Body of pancreas (tissue), 4 donors: Measurements from ENCODE around the gene LMTK2.

Source experiments
- POLR2A ChIP-seq, 3 donors: fragments of 450-650 bp; IDR thresholded peaks; one replicate each; pipeline ENCODE4 v1.6.1; 2016; ENCODE audit warnings: antibody characterized with exemption in 3 of 3, mild to moderate bottlenecking in 2 of 3
- TF ChIP-seq, protein P1 (sequence below), 7 experiments: fragments of 450-650 bp in 4 of 7; fragments of 200-600 bp in 3 of 7; sonication (generic) in 3 of 7; IDR thresholded peaks; one replicate each; pipeline ENCODE4 v1.5.1; 2016 to 2019; ENCODE audit warnings: antibody characterized with exemption in 7 of 7

DNA sequence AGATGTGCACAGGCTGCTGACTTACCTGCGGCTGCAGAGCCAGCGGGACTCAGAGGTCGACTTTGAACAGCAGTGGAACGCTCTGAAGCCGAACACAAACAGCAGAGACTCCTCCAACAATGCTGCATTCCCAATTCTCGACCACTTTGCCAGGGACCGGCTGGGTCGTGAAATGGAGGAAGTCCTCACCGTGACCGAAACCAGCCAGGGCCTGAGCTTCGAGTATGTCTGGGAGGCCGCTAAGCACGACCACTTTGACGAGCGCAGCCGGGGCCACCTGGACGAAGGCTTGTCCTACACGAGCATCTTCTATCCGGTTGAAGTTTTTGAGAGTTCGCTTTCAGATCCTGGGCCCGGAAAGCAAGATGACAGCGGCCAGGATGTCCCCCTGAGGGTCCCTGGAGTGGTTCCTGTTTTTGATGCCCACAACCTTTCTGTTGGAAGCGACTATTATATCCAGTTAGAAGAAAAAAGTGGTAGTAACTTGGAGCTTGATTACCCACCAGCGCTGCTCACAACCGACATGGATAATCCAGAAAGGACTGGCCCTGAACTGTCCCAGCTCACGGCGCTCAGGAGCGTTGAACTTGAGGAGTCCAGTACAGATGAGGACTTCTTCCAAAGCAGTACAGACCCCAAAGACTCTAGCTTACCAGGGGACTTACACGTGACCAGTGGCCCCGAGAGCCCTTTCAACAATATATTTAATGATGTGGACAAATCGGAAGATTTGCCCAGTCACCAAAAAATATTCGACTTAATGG, 85.2 kb downstream of the LMTK2 start:
- TF ChIP-seq, protein P1, sequence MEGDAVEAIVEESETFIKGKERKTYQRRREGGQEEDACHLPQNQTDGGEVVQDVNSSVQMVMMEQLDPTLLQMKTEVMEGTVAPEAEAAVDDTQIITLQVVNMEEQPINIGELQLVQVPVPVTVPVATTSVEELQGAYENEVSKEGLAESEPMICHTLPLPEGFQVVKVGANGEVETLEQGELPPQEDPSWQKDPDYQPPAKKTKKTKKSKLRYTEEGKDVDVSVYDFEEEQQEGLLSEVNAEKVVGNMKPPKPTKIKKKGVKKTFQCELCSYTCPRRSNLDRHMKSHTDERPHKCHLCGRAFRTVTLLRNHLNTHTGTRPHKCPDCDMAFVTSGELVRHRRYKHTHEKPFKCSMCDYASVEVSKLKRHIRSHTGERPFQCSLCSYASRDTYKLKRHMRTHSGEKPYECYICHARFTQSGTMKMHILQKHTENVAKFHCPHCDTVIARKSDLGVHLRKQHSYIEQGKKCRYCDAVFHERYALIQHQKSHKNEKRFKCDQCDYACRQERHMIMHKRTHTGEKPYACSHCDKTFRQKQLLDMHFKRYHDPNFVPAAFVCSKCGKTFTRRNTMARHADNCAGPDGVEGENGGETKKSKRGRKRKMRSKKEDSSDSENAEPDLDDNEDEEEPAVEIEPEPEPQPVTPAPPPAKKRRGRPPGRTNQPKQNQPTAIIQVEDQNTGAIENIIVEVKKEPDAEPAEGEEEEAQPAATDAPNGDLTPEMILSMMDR (IDR thresholded peaks at IDR 0.05): no peak
- no peak for TF ChIP-seq POLR2A (IDR thresholded peaks at IDR 0.05)
